Large intestine (tissue), 12 donors: ENCODE measurements around the gene CHAC2. TPM values are rescaled to one million over a fixed set of nuclear protein-coding genes. Genes with fewer than 3 reads are reported as not detected.
"Not testable (repeated sequence)": the region's sequence is repeated elsewhere in the genome, so short reads cannot be mapped to it uniquely, and the experiment has no call there.

Experiments
- DNase-seq, 2 donors: peaks; one replicate each; pipeline versions ENCODE4 v3.0.0 to v3.0.0-alpha.2; 2013
- H3K27ac ChIP-seq: one replicate; pipeline ENCODE4 v1.5.1; 2013; ENCODE audit warnings: low read length
- H3K27me3 ChIP-seq: 2 replicates; pipeline ENCODE4 v1.6.1; 2013; ENCODE audit warnings: low read length; ENCODE audit not compliant: control insufficient read depth, insufficient read depth
- H3K36me3 ChIP-seq: 2 replicates; pipeline ENCODE4 v1.6.1; 2013; ENCODE audit warnings: low read length; ENCODE audit not compliant: control insufficient read depth, insufficient read depth
- H3K4me1 ChIP-seq: one replicate; pipeline ENCODE4 v1.6.1; 2013; ENCODE audit warnings: low read length; ENCODE audit not compliant: control insufficient read depth, insufficient read depth
- H3K4me3 ChIP-seq: one replicate; pipeline ENCODE4 v1.5.1; 2013; ENCODE audit warnings: low read length
- H3K9me3 ChIP-seq: one replicate; pipeline ENCODE4 v1.6.1; 2013; ENCODE audit warnings: mild to moderate bottlenecking, low read depth, low read length, moderate library complexity; ENCODE audit not compliant: control insufficient read depth
- WGBS: methylation state at CpG from one replicate; pipeline ENCODE4 v1.1.5; 2013; ENCODE audit warnings: low lambda C conversion rate; ENCODE audit not compliant: insufficient coverage; 5-methylcytosine and 5-hydroxymethylcytosine counted together
- long read RNA-seq, 11 donors: transcript quantifications; one replicate each; lab custom pipeline, GENCODE V29; 2026
- polyA plus RNA-seq: library from polyadenylated mRNA; unstranded; fragments of 120-200 nt; gene quantifications from one replicate; pipeline ENCODE4 v1.2.1, GENCODE V29; 2013

CHAC2 gene
- polyA plus RNA-seq = 4.7 TPM
- long read RNA-seq, donor 1, partial matches to known transcripts = 0 of 2 reads
- long read RNA-seq, donor 1, other reads (novel, unspliced or antisense) = 0 of 2 reads
- long read RNA-seq, donor 2, partial matches to known transcripts = 0 of 4 reads
- long read RNA-seq, donor 2, other reads (novel, unspliced or antisense) = 0 of 4 reads
- long read RNA-seq, donor 3 = 0 reads
- long read RNA-seq, donor 4 = 0 reads
- long read RNA-seq, donor 5, partial matches to known transcripts = 0 of 1 reads
- long read RNA-seq, donor 5, other reads (novel, unspliced or antisense) = 0 of 1 reads
- long read RNA-seq, donor 6, partial matches to known transcripts = 0 of 3 reads
- long read RNA-seq, donor 6, other reads (novel, unspliced or antisense) = 0 of 3 reads
- long read RNA-seq, donor 7, partial matches to known transcripts = 9 of 11 reads
- long read RNA-seq, donor 7, other reads (novel, unspliced or antisense) = 0 of 11 reads
- long read RNA-seq, donor 8, partial matches to known transcripts = 0 of 4 reads
- long read RNA-seq, donor 8, other reads (novel, unspliced or antisense) = 0 of 4 reads
- long read RNA-seq, donor 9, partial matches to known transcripts = 10 of 14 reads
- long read RNA-seq, donor 9, other reads (novel, unspliced or antisense) = 0 of 14 reads
- long read RNA-seq, donor 10, partial matches to known transcripts = 0 of 1 reads
- long read RNA-seq, donor 10, other reads (novel, unspliced or antisense) = 0 of 1 reads
- long read RNA-seq, donor 11, partial matches to known transcripts = 0 of 4 reads
- long read RNA-seq, donor 11, other reads (novel, unspliced or antisense) = 0 of 4 reads

DNA sequence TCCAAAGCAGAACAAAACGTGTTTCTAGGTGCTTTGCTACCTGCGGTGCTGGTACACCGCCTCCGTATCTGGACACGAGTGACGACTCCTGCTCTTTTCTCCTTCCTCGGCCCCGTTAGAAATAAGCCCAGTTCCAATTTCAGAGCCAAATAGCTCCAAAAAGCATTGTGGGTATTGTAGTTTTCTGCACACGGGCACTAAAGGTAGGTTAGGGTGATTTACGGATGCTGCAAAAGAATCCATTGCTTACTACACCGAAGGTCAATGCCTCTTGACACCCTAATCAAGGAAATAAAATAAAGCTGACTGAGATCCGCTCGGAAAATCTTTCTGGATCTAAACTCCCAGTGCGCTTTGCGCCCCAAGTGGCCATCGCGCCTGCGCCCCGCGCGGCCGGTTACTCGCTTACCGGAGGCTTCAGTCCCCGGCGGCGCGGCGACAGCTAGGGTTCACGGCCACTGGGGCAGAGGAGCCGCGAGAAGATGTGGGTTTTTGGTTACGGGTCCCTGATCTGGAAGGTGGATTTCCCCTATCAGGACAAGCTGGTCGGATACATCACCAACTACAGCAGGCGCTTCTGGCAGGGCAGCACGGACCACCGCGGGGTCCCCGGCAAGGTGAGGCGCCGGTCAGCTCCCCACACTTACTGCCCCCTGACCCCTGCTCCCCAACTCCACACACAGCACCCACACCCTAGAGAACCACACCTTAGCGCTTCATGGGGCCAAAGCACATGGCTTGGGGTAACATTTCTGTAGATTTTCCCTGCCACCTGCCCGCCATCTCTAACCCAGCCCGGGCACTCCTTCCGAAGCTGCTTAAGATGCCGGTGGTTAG is at the start of gene CHAC2:
Gene CHAC2 (plus strand): TSS at position 400 of the 837 bp plus-strand sequence. CDS start 83 bp downstream, at position 483.
- peaks cover 6% of the 10 kb centered on the region for H3K36me3 ChIP-seq
- H3K27ac ChIP-seq = peak within 1 kb of the TSS; percentile 50
- peak within 1 kb of the TSS; percentile 77 for H3K4me3 ChIP-seq
- DNase-seq = peak; percentile 78 to 83
- no peaks in the 10 kb centered on the region for H3K9me3 ChIP-seq
- no peaks in the 10 kb centered on the region for H3K27me3 ChIP-seq
- no CpG with 5 or more reads among the region's 46 CpGs for WGBS
- peaks cover 3% of the 10 kb centered on the region for H3K4me1 ChIP-seq

DNA sequence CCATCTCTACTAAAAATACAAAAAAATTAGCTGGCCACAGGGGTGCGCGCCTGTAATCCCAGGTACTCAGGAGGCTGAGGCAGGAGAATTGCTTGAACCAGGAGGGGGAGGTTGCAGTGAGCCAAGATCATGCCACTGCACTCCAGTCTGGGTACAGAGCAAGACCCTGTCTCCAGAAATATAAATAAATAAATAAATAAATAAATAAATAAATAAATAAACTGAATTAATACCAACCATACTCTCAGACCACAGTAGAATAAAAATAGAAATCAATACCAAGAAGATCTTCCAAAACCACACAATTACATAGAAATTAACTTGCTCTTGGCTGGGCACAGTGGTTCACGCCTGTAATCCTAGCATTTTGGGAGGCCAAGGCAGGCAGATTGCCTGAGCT is 46.7 kb upstream of the CHAC2 start:
- not testable (repeated sequence) for H3K4me3 ChIP-seq, H3K27ac ChIP-seq, H3K4me1 ChIP-seq, DNase-seq, H3K36me3 ChIP-seq, H3K27me3 ChIP-seq, H3K9me3 ChIP-seq
- WGBS = no CpG with 5 or more reads among the region's 3 CpGs

DNA sequence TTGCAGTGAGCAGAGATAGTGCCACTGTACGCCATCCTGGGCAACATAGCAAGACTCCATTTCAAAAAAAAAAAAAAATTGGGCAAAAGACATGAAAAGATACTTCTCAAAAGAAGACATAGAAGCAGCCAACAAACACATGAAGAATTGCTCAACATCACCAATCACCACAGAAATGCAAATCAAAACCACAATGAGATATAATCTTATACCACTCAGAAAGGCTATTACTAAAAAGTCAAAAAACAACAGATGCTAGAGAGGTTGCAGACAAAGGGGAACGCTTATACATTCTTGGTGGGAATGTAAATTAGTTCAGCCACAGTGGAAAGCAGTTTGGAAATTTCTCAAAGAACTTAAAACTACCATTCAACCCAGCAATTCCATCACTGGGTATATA is 43.1 kb upstream of the CHAC2 start:
- no CpG with 5 or more reads among the region's 2 CpGs for WGBS

DNA sequence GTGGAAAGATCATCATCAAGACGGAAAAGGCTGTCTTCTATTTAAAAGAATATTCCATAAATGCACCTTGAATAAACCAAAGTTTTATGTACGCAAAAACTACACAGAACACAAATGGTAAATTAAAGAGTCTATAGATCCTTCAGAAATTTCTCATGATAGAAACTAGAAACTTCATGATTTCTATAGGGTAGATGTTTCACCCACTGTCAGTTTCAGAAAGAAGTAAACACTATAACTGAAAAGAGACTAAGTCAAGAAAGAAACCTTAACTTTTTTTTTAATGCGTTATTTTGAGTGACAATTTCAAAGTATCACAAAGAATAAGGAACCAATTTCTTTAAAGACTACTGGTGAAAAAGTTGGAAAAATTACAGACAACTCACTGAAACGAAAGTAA is 41.9 kb upstream of the CHAC2 start:
- no peak overlapping the region for H3K4me3 ChIP-seq
- no peaks in the 10 kb centered on the region for H3K9me3 ChIP-seq
- 100% methylated on average over 3 of the region's 4 CpGs for WGBS
- H3K27me3 ChIP-seq = no peaks in the 10 kb centered on the region
- peaks cover 6% of the 10 kb centered on the region for H3K36me3 ChIP-seq
- no peaks in the 10 kb centered on the region for H3K4me1 ChIP-seq
- H3K27ac ChIP-seq = no peak overlapping the region
- no peak for DNase-seq

More for the DNA sequence above, 43.1 kb upstream of the CHAC2 start:
- Histone ChIP-seq H3K27ac (no peak overlapping the region), H3K4me3 (no peak overlapping the region), H3K4me1 (no peaks in the 10 kb centered on the region), H3K36me3 (peaks cover 2% of the 10 kb centered on the region), H3K27me3 (no peaks in the 10 kb centered on the region), H3K9me3 (no peaks in the 10 kb centered on the region)
- no peak for DNase-seq

DNA sequence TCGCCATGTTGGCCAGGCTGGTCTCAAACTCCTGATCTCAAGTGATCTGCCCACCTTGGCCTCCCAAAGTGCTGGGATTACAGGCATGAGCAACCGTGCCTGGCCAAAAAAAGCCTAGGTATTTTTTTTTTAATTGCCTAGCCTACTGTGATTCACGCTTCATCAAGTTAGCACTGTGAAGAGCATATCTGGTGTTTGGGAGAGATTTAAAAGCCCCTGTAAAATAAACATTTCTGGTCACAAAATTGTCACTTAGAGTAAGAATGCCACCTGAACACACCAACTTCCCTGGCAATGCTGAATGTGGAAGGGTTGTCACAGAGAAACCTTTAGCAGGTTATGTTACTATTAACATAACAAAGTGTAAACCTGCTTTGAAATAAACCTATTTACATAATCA is 39.7 kb upstream of the CHAC2 start:
- H3K9me3 ChIP-seq = no peaks in the 10 kb centered on the region
- H3K27me3 ChIP-seq = no peaks in the 10 kb centered on the region
- WGBS = no CpG with 5 or more reads among the region's 3 CpGs

DNA sequence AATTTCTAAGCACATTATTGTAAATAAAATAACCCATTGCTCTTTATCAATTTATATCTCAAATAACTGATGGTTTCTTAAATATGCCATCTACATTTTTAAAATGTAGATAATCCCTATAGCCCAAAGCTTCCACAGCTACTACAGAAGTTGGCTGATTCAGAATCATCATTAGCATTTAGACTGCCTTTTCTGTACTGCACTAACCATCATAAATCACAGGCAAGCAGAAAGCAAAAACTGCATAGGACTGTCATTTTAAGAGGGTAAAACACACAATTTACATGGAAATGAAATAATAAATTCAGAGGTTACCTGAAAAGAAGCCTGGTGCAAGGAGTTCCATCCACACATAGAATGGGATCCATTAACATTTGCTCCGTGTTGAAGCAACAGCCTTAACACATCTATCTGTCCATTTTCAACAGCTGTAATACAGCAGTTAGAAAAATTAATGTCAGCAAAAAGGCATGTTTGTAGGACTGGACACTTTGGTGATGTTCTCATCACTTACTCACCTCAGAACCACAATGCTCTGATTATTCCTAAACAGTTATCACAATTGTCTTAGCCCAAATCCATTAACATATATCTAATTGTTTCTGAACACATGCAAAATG is 38.4 kb upstream of the CHAC2 start:
- WGBS = no CpG with 5 or more reads among the region's 1 CpG

More for the DNA sequence above, 39.7 kb upstream of the CHAC2 start:
- DNase-seq = no peak
- Histone ChIP-seq H3K27ac (no peak overlapping the region), H3K4me3 (no peak overlapping the region), H3K36me3 (peaks cover 8% of the 10 kb centered on the region), H3K4me1 (no peaks in the 10 kb centered on the region)

DNA sequence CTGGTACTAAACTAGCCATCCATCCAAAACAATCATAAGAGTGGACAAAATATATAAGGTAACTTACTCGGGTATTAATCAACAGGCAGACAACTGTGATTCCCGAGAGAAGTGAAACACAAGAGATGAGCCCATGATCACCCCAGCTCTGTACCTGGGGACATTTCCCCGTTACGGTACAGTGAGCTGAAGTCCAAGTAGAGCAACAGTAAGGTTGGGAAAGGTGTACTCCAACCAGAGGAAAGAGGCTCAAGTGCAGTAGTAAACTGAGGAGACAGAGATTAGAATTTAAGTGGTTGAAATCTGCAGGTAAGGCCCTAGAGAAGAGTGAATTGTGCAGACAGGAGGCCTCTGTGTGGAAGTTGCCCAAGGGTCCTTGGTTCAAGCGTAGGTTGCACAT is 30.5 kb upstream of the CHAC2 start:
- H3K36me3 ChIP-seq = peaks cover 8% of the 10 kb centered on the region
- no peaks in the 10 kb centered on the region for H3K4me1 ChIP-seq
- 90% methylated on average over 2 of the region's 5 CpGs for WGBS
- no peak overlapping the region for H3K4me3 ChIP-seq
- no peaks in the 10 kb centered on the region for H3K9me3 ChIP-seq
- no peak overlapping the region for H3K27ac ChIP-seq
- peak in 1 of 2 donors; percentile 2 for DNase-seq
- no peaks in the 10 kb centered on the region for H3K27me3 ChIP-seq

More for the DNA sequence above, 38.4 kb upstream of the CHAC2 start:
- no peaks in the 10 kb centered on the region for H3K4me1 ChIP-seq
- no peaks in the 10 kb centered on the region for H3K9me3 ChIP-seq
- H3K36me3 ChIP-seq = peaks cover 11% of the 10 kb centered on the region
- no peak overlapping the region for H3K4me3 ChIP-seq
- H3K27ac ChIP-seq = no peak overlapping the region
- no peaks in the 10 kb centered on the region for H3K27me3 ChIP-seq
- no peak for DNase-seq

DNA sequence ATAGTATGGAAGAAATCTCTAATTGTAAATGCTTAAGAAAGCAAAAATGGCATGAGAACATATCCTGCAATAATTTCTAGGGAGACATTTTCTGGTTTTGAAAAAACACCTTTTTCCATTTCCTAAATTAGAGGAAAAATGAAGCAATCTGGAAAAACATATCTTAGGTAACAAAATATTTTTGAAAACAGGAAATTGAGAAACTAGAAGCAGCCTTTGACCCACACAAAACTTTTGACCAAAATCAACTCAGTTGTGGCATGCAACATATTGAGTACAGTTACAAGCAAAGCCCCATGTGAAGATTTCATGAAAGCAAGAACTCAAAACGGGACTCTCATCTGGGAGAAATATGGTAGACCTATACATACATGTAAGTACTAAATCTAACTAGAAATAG is 28.6 kb upstream of the CHAC2 start:
- no CpG with 5 or more reads among the region's 1 CpG for WGBS
- Histone ChIP-seq H3K4me3 (no peak overlapping the region), H3K9me3 (no peaks in the 10 kb centered on the region), H3K27ac (no peak overlapping the region), H3K36me3 (peaks cover 9% of the 10 kb centered on the region), H3K4me1 (no peaks in the 10 kb centered on the region), H3K27me3 (no peaks in the 10 kb centered on the region)
- DNase-seq = no peak

DNA sequence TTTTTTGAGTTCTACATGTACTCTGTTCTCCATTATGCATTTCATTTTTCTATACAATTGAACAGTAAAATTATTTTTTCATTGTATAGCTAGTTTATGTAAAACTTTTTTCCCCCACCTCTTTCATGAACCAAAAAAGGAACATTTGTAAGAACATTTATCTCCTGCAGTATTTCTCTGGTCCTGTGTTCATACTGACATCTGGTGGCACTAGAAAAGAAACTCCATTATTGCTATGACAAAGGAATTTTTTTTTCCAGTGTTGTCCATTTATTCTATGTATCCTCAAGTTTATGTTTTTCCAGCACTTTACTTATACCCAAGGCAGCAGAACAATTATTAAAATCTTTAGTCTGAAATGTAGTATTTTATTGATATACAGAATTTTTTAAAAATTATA is 27.4 kb upstream of the CHAC2 start:
- Histone ChIP-seq H3K4me3 (no peak overlapping the region), H3K9me3 (no peaks in the 10 kb centered on the region)
- DNase-seq = no peak

More for the DNA sequence above, 27.4 kb upstream of the CHAC2 start:
- H3K36me3 ChIP-seq = peaks cover 8% of the 10 kb centered on the region
- H3K4me1 ChIP-seq = no peaks in the 10 kb centered on the region
- H3K27ac ChIP-seq = no peak overlapping the region
- no peaks in the 10 kb centered on the region for H3K27me3 ChIP-seq
